Astrocyte of the cerebellum (primary cell): ENCODE results near the gene KRCC1.

Experiments used
- DNase-seq: peaks from one replicate; pipeline ENCODE4 v3.0.0-alpha.2; 2011; ENCODE audit warnings: low read depth
- H3K4me3 ChIP-seq: 2 replicates; pipeline ENCODE4 v1.5.1; 2011; ENCODE audit warnings: mild to moderate bottlenecking, low read depth, low read length, moderate library complexity
- CTCF ChIP-seq: IDR thresholded peaks from 2 replicates; pipeline ENCODE4 v1.5.1; 2012; ENCODE audit warnings: low read length, low read depth, moderate library complexity, mild to moderate bottlenecking; ENCODE audit errors: missing control alignments
- in situ Hi-C: cut with HindIII; loops from 2 replicates; pipeline ENCODE4 v1.10.0; 2017; ENCODE audit warnings: low sequenced_read_pairs

The KRCC1 gene

GRCh38 chr2:88096708-88097107 lies 41.1 kb upstream of the KRCC1 start:
- no peak for DNase-seq
- TF ChIP-seq CTCF, result no peak
- H3K4me3 ChIP-seq, result no peak overlapping the region
- in situ Hi-C loops, result no loop called here

GRCh38 chr2:88095022-88095421 lies 39.4 kb upstream of the KRCC1 start:
- TF ChIP-seq CTCF, result no peak
- H3K4me3 ChIP-seq, result no peak overlapping the region
- in situ Hi-C loops, result no loop called here
- no peak for DNase-seq

GRCh38 chr2:88092773-88093172 lies 37.2 kb upstream of the KRCC1 start:
- TF ChIP-seq CTCF, result no peak
- in situ Hi-C loops, result loop anchor here (5.0 kb wide), 1 partner anchor 70 kb away; no protein-coding TSS in a partner anchor
- DNase-seq, result no peak
- H3K4me3 ChIP-seq, result no peak overlapping the region

- DNase-seq, result no peak
- TF ChIP-seq CTCF, result no peak
- in situ Hi-C loops, result loop anchor here (5.0 kb wide), 1 partner anchor 70 kb away; no protein-coding TSS in a partner anchor
- H3K4me3 ChIP-seq, result no peak overlapping the region
Measured at GRCh38 chr2:88091943-88092342, 36.4 kb upstream of the KRCC1 start.

- DNase-seq, result no peak
- no peak for TF ChIP-seq CTCF
- H3K4me3 ChIP-seq, result no peak overlapping the region
- in situ Hi-C loops, result loop anchor here (5.0 kb wide), 1 partner anchor 72 kb away; no protein-coding TSS in a partner anchor
Measured at GRCh38 chr2:88090446-88091283, 35.1 kb upstream of the KRCC1 start.

- in situ Hi-C loops, result no loop called here
- DNase-seq, result no peak
- no peak for TF ChIP-seq CTCF
- no peak overlapping the region for H3K4me3 ChIP-seq
Measured at GRCh38 chr2:88088999-88089398, 33.4 kb upstream of the KRCC1 start.
